Measurements from ENCODE around the gene FBXW2.

DNA sequence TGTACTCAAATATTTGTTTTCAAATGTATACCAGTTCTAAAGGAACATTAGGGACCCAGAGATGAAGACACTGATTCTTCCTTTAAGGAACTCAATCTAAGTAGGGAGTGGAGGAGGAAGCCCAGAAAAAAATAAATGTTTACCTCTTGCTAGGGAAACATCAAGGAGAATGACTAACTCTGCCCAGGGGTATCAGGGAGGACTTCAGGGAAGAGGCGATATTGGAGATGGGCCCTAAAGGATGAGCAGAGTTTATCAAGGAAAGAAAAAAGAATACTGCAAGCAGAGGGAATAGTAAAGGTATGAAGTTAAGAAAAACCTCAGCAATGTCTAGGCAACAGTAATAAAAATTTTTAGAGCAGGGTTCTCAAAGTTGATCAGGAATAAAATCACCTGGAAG, 16.4 kb downstream of the FBXW2 start:
- TF ChIP-seq POLR2AphosphoS5 (IDR thresholded peaks at IDR 0.05; ENCODE audit: borderline replicate concordance, low read depth, low read length), result no peak
- TF ChIP-seq EZH2 (IDR thresholded peaks at IDR 0.05), result no peak
